IPS DF 4.7 (cell line): ENCODE measurements around the gene PIANP.
"Not testable (repeated sequence)": the region's sequence is repeated elsewhere in the genome, so short reads cannot be mapped to it uniquely, and the experiment has no call there.

Source experiments
- DNase-seq: peaks from one replicate; pipeline ENCODE4 v3.0.0-alpha.2; 2013; ENCODE audit warnings: low spot score; ENCODE audit errors: extremely low read depth

The PIANP gene

GRCh38 chr12:6700646-6701051 is at the start of gene PIANP:
Gene PIANP (minus strand): TSS chr12:6700815. CDS start chr12:6698061, 2,754 bp downstream.
- DNase-seq = no peak

GRCh38 chr12:6748761-6749160 is 48.1 kb upstream of the PIANP start:
- DNase-seq = no peak

- no peak for DNase-seq
Observed at GRCh38 chr12:6747216-6747615, 46.6 kb upstream of the PIANP start.

- DNase-seq = no peak
Observed at GRCh38 chr12:6745741-6746525, 45.3 kb upstream of the PIANP start.

GRCh38 chr12:6743300-6743699 is 42.7 kb upstream of the PIANP start:
- DNase-seq = not testable (repeated sequence)

- DNase-seq = no peak
Observed at GRCh38 chr12:6742834-6743233, 42.2 kb upstream of the PIANP start.

GRCh38 chr12:6742080-6742479 is 41.5 kb upstream of the PIANP start:
- not testable (repeated sequence) for DNase-seq

- no peak for DNase-seq
Observed at GRCh38 chr12:6736754-6737153, 36.1 kb upstream of the PIANP start.

GRCh38 chr12:6735448-6736191 is 35.0 kb upstream of the PIANP start:
- DNase-seq = no peak

GRCh38 chr12:6734506-6735387 is 34.1 kb upstream of the PIANP start:
- no peak for DNase-seq

GRCh38 chr12:6730169-6730568 is 29.6 kb upstream of the PIANP start:
- no peak for DNase-seq

- no peak for DNase-seq
Observed at GRCh38 chr12:6729186-6729585, 28.6 kb upstream of the PIANP start.

- DNase-seq = no peak
Observed at GRCh38 chr12:6725350-6725749, 24.7 kb upstream of the PIANP start.

GRCh38 chr12:6724409-6724797 is 23.8 kb upstream of the PIANP start:
- DNase-seq = no peak

- DNase-seq = peak; percentile 91
Observed at GRCh38 chr12:6723607-6724408, 23.2 kb upstream of the PIANP start, which contains the start of gene COPS7A. Gene COPS7A (plus strand): TSS chr12:6724046. CDS start chr12:6724657, 611 bp downstream.

- DNase-seq = no peak
Observed at GRCh38 chr12:6722863-6723262, 22.2 kb upstream of the PIANP start.

- no peak for DNase-seq
Observed at GRCh38 chr12:6716874-6717437, 16.3 kb upstream of the PIANP start.

- DNase-seq = not testable (repeated sequence)
Observed at GRCh38 chr12:6716031-6716873, 15.6 kb upstream of the PIANP start.

GRCh38 chr12:6708960-6709394 is 8.4 kb upstream of the PIANP start:
- no peak for DNase-seq
